ENCODE data around the gene ABCB8. TPM values are rescaled to one million over a fixed set of nuclear protein-coding genes. Genes with fewer than 3 reads are reported as not detected.

Gene ABCB8
- total and polyA plus RNA-seq, 2 of the 4 experiments (the other 2 are of a cell fraction) = 16.3 to 26.8 TPM

- H3K23ac ChIP-seq (ENCODE audit: low read depth, low read length) = no peak overlapping the region
- no peak overlapping the region for H2AK5ac ChIP-seq (ENCODE audit: low read depth, low read length)
- H3K27ac ChIP-seq (ENCODE audit: insufficient read depth, low read length) = no peak overlapping the region
- no peak overlapping the region for H3K56ac ChIP-seq (ENCODE audit: extremely low read depth, insufficient read depth, low read length)
- ChIA-PET CTCF (interaction anchor here (0.5 to 1.1 kb wide), 3 partner anchors 9 to 1268 kb away, joined by 3 to 8 read pairs (median 3); partner anchors contain the start of gene ABCB8), POLR2A (ENCODE audit: unreplicated experiment) (no interaction called here)
- no peak overlapping the region for H3K18ac ChIP-seq (ENCODE audit: low read depth, low read length)
- H3K4me1 ChIP-seq (ENCODE audit: control insufficient read depth, insufficient read depth, low read length) = peaks cover 3% of the 10 kb centered on the region; the same call in 1 of the 2 replicates
- no peak overlapping the region for H2BK20ac ChIP-seq (ENCODE audit: low read depth, low read length)
- no peak for ATAC-seq (ENCODE audit: low read depth)
- no peaks in the 10 kb centered on the region for H3K79me1 ChIP-seq (ENCODE audit: low read depth in 1 of 2, low read length in 2 of 2)
- H3K4me2 ChIP-seq (ENCODE audit: low read depth, low read length) = no peak overlapping the region; the same call in 1 of the 2 replicates
- peaks cover 61% of the 10 kb centered on the region for H3K27me3 ChIP-seq (ENCODE audit: control insufficient read depth, insufficient read depth, low read length)
- BruUV-seq (replicated peaks) = no TSS peak
- in situ Hi-C loops (cut with MboI; ENCODE audit: low sequenced_read_pairs) = no loop called here
- H3K14ac ChIP-seq (replicated peaks; ENCODE audit: low read depth, low read length) = no peak overlapping the region
- WGBS, 2 experiments (ENCODE audit: extremely low coverage in 2 of 2, insufficient read length in 1 of 2) = 42% methylated on average over 3 of the region's 20 CpGs; no CpG with 5 or more reads in 1 of the 2 experiments
- TF ChIP-seq CEBPB (IDR thresholded peaks at IDR 0.05; ENCODE audit: low read depth, low read length) = no peak
- no peak for TF ChIP-seq SMC3 (IDR thresholded peaks at IDR 0.05; ENCODE audit: low read depth, low read length)
- no peak for TF ChIP-seq ELK1 (IDR thresholded peaks at IDR 0.05; ENCODE audit: borderline replicate concordance, low read depth, low read length)
- no peak overlapping the region for H2BK120ac ChIP-seq (ENCODE audit: low read depth, low read length)
- H4K91ac ChIP-seq (ENCODE audit: insufficient read depth, low read depth, low read length) = no peak overlapping the region
- H3K9ac ChIP-seq (ENCODE audit: low read depth, low read length) = no peak overlapping the region
- intact Hi-C loops (cut with micrococcal nuclease) = loop anchor here (2.0 kb wide), 1 partner anchor 56 kb away; no protein-coding TSS in a partner anchor
- no peak overlapping the region for H2BK15ac ChIP-seq (ENCODE audit: low read depth, low read length)
- no peak overlapping the region for H4K8ac ChIP-seq (ENCODE audit: low read depth in 2 of 2, low read length in 2 of 2)
- no peaks in the 10 kb centered on the region for H3K9me3 ChIP-seq (ENCODE audit: control insufficient read depth, insufficient read depth, low read length)
- no peak for DNase-seq
- H2AK9ac ChIP-seq (replicated peaks; ENCODE audit: low read depth, low read length, poor library complexity) = no peak overlapping the region
- H3K9me1 ChIP-seq (ENCODE audit: insufficient read depth, low read length) = no peaks in the 10 kb centered on the region
- H3K4me3 ChIP-seq (ENCODE audit: insufficient read depth, low read depth, low read length) = no peak overlapping the region
- no peak overlapping the region for H3K4ac ChIP-seq (ENCODE audit: low read depth, low read length)
- H4K5ac ChIP-seq (ENCODE audit: low read depth, low read length) = no peak overlapping the region
- H2BK5ac ChIP-seq (ENCODE audit: low read depth, low read length, poor library complexity, severe bottlenecking) = no peak overlapping the region
- peak overlapping the region; percentile 74 for H2AFZ ChIP-seq (replicated peaks; ENCODE audit: low read length, poor library complexity)
- H3K36me3 ChIP-seq (ENCODE audit: control insufficient read depth, insufficient read depth, low read length) = no peaks in the 10 kb centered on the region
- no peaks in the 10 kb centered on the region for H4K20me1 ChIP-seq (ENCODE audit: insufficient read depth, low read length)
- dilution Hi-C loops (cut with HindIII; ENCODE audit: low sequenced_read_pairs, unreplicated experiment) = no loop called here
Measured at GRCh38 chr7:151019130-151019447, 9.2 kb upstream of the ABCB8 start.
